Measurements from ENCODE around the gene CDS1. TPM values are rescaled to one million over a fixed set of nuclear protein-coding genes. Genes with fewer than 3 reads are reported as not detected.

The CDS1 gene
- total RNA-seq, 1 experiment from 2014 or later: 16.1 TPM

DNA sequence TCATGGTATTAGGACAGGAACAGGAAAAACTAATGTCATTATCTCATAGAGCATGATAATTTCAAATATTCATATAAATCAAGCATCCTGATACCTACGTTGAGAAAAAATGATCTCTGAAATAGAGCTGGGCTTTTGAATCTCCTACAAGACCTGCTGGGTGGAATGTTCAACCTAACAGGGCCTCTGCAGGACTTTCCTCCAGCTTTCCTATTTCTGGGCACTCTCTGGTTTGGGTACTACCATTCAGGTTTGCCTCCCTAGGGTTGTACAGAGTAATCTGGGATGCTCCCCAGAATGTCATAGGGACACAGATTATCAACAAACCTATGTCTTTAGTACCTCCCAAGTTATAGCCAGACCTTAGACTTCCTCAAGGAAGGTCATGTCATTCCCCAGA, 108.9 kb downstream of the CDS1 start:
- H3K36me3 ChIP-seq (ENCODE audit: control insufficient read depth, insufficient read depth, low read length): peaks cover 9% of the 10 kb centered on the region; the same call in 1 of the 2 replicates
- no TSS peak for BruUV-seq (replicated peaks)
- TF ChIP-seq POLR2AphosphoS5 (IDR thresholded peaks at IDR 0.05; ENCODE audit: low read depth, low read length) (no peak), TCF7L2 (IDR thresholded peaks at IDR 0.05; ENCODE audit: low read depth, low read length) (no peak), SIN3A (IDR thresholded peaks at IDR 0.05; ENCODE audit: borderline replicate concordance, insufficient read depth, low read depth, low read length) (no peak), CTCF (IDR thresholded peaks at IDR 0.05) (no peak)
- TF ChIP-seq, protein P1, sequence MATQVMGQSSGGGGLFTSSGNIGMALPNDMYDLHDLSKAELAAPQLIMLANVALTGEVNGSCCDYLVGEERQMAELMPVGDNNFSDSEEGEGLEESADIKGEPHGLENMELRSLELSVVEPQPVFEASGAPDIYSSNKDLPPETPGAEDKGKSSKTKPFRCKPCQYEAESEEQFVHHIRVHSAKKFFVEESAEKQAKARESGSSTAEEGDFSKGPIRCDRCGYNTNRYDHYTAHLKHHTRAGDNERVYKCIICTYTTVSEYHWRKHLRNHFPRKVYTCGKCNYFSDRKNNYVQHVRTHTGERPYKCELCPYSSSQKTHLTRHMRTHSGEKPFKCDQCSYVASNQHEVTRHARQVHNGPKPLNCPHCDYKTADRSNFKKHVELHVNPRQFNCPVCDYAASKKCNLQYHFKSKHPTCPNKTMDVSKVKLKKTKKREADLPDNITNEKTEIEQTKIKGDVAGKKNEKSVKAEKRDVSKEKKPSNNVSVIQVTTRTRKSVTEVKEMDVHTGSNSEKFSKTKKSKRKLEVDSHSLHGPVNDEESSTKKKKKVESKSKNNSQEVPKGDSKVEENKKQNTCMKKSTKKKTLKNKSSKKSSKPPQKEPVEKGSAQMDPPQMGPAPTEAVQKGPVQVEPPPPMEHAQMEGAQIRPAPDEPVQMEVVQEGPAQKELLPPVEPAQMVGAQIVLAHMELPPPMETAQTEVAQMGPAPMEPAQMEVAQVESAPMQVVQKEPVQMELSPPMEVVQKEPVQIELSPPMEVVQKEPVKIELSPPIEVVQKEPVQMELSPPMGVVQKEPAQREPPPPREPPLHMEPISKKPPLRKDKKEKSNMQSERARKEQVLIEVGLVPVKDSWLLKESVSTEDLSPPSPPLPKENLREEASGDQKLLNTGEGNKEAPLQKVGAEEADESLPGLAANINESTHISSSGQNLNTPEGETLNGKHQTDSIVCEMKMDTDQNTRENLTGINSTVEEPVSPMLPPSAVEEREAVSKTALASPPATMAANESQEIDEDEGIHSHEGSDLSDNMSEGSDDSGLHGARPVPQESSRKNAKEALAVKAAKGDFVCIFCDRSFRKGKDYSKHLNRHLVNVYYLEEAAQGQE (IDR thresholded peaks at IDR 0.05; ENCODE audit: insufficient read depth in 1 of 2, low read depth in 2 of 2, low read length in 1 of 2): no peak
- in situ Hi-C loops (cut with HindIII; ENCODE audit: low pct_unique_long_range_greater_than_20kb, low sequenced_read_pairs): no loop called here
- ChIA-PET CTCF (no interaction called here), POLR2A (no interaction called here)
- H3K4me3 ChIP-seq (ENCODE audit: low read depth in 2 of 2, low read length in 2 of 2): no peak overlapping the region
- H3K27ac ChIP-seq (ENCODE audit: low read length): peak overlapping the region; percentile 83
- DNase-seq (ENCODE audit: low read depth, low spot score) (no peak), ATAC-seq (peak; percentile 60)
- no peaks in the 10 kb centered on the region for H3K9me3 ChIP-seq (ENCODE audit: control insufficient read depth, insufficient read depth, low read depth, low read length)
- H3K27me3 ChIP-seq (ENCODE audit: control insufficient read depth, insufficient read depth, low read length): no peaks in the 10 kb centered on the region
- intact Hi-C loops (cut with micrococcal nuclease; ENCODE audit: unreplicated experiment): no loop called here
- H3K4me1 ChIP-seq (ENCODE audit: control insufficient read depth, insufficient read depth, low read length): peaks cover 24% of the 10 kb centered on the region

DNA sequence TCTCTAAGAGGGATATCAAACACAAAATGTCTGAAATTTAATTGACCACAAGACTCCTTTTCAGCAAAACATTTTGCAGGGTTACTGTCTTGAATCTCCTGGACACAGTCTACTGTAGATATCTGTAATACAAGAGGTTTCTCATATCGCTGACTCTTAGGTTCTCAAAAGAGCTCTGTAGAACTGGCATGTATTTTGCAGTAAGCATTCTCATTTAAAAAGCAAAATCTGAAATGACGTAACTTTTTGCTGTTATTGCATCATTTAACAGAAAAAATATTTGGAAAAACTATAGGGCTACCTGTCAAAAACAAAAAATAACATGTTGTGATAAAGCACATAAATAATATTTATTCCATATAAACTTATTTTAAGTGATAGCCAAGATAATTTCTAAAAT, 114.2 kb downstream of the CDS1 start:
- CTCF ChIA-PET: no interaction called here
- TF ChIP-seq POLR2AphosphoS5 (IDR thresholded peaks at IDR 0.05; ENCODE audit: low read depth, low read length): no peak
- TF ChIP-seq, protein P1 (IDR thresholded peaks at IDR 0.05; ENCODE audit: insufficient read depth in 1 of 2, low read depth in 2 of 2, low read length in 1 of 2): no peak
- no peak for TF ChIP-seq SIN3A (IDR thresholded peaks at IDR 0.05; ENCODE audit: borderline replicate concordance, insufficient read depth, low read depth, low read length)
- no peak for TF ChIP-seq CTCF (IDR thresholded peaks at IDR 0.05)
- no peak for TF ChIP-seq TCF7L2 (IDR thresholded peaks at IDR 0.05; ENCODE audit: low read depth, low read length)
- peak overlapping the region; percentile 79; the same call in 1 of the 2 replicates for H3K27ac ChIP-seq (ENCODE audit: low read length)
- no peaks in the 10 kb centered on the region for H3K9me3 ChIP-seq (ENCODE audit: control insufficient read depth, insufficient read depth, low read depth, low read length)
- POLR2A ChIA-PET: no interaction called here
- no peak for DNase-seq (ENCODE audit: low read depth, low spot score)
- ATAC-seq: peak; percentile 62; the same call in 1 of the 2 replicates
- BruUV-seq (replicated peaks): no TSS peak
- in situ Hi-C loops (cut with HindIII; ENCODE audit: low pct_unique_long_range_greater_than_20kb, low sequenced_read_pairs) (no loop called here), intact Hi-C loops (cut with micrococcal nuclease; ENCODE audit: unreplicated experiment) (no loop called here)
- H3K27me3 ChIP-seq (ENCODE audit: control insufficient read depth, insufficient read depth, low read length): no peaks in the 10 kb centered on the region
- no peak overlapping the region for H3K4me3 ChIP-seq (ENCODE audit: low read depth in 2 of 2, low read length in 2 of 2)
- peaks cover 11% of the 10 kb centered on the region for H3K4me1 ChIP-seq (ENCODE audit: control insufficient read depth, insufficient read depth, low read length)
- H3K36me3 ChIP-seq (ENCODE audit: control insufficient read depth, insufficient read depth, low read length): peaks cover 5% of the 10 kb centered on the region; the same call in 1 of the 2 replicates
